GM21529 (cell line): ENCODE measurements around the gene BAZ2B.
"Not testable (repeated sequence)": the region's sequence is repeated elsewhere in the genome, so short reads cannot be mapped to it uniquely, and the experiment has no call there.

Experiments used
- ATAC-seq: cut with Tn5 transposase; IDR thresholded peaks from one replicate; pipeline ENCODE4 v1.9.1; 2021; ENCODE audit not compliant: unreplicated experiment

BAZ2B gene

GRCh38 chr2:159616286-159616701 is at the start of gene BAZ2B:
Gene BAZ2B, minus strand, starts transcription at chr2:159616548. Its CDS starts 137,829 bp downstream, at chr2:159478719.
- ATAC-seq, result peak; percentile 38

- ATAC-seq, result no peak
Observed at GRCh38 chr2:159661286-159661685, 44.9 kb upstream of the BAZ2B start.

GRCh38 chr2:159658881-159659873 is 42.8 kb upstream of the BAZ2B start:
- ATAC-seq, result no peak

- ATAC-seq, result no peak
Observed at GRCh38 chr2:159653962-159654361, 37.6 kb upstream of the BAZ2B start.

- ATAC-seq, result no peak
Observed at GRCh38 chr2:159651884-159652283, 35.5 kb upstream of the BAZ2B start.

GRCh38 chr2:159650574-159650973 is 34.2 kb upstream of the BAZ2B start:
- no peak for ATAC-seq

- ATAC-seq, result no peak
Observed at GRCh38 chr2:159648643-159649042, 32.3 kb upstream of the BAZ2B start.

- ATAC-seq, result no peak
Observed at GRCh38 chr2:159647667-159648066, 31.3 kb upstream of the BAZ2B start.

GRCh38 chr2:159640176-159640575 is 23.8 kb upstream of the BAZ2B start:
- ATAC-seq, result no peak

- ATAC-seq, result no peak
Observed at GRCh38 chr2:159639712-159640111, 23.4 kb upstream of the BAZ2B start.

GRCh38 chr2:159639071-159639470 is 22.7 kb upstream of the BAZ2B start:
- ATAC-seq, result no peak

- ATAC-seq, result no peak
Observed at GRCh38 chr2:159637988-159638501, 21.7 kb upstream of the BAZ2B start.

- ATAC-seq, result no peak
Observed at GRCh38 chr2:159637240-159637639, 20.9 kb upstream of the BAZ2B start.

- no peak for ATAC-seq
Observed at GRCh38 chr2:159635006-159635789, 18.9 kb upstream of the BAZ2B start.

- ATAC-seq, result no peak
Observed at GRCh38 chr2:159633219-159633618, 16.9 kb upstream of the BAZ2B start.

GRCh38 chr2:159625628-159626027 is 9.3 kb upstream of the BAZ2B start:
- not testable (repeated sequence) for ATAC-seq

- ATAC-seq, result no peak
Observed at GRCh38 chr2:159623436-159623835, 7.1 kb upstream of the BAZ2B start.

GRCh38 chr2:159622966-159623365 is 6.6 kb upstream of the BAZ2B start:
- ATAC-seq, result no peak

GRCh38 chr2:159620796-159621195 is 4.4 kb upstream of the BAZ2B start:
- ATAC-seq, result no peak

GRCh38 chr2:159617646-159618045 is 1.3 kb upstream of the BAZ2B start:
- ATAC-seq, result no peak

- ATAC-seq, result no peak
Observed at GRCh38 chr2:159617100-159617499, 752 bp upstream of the BAZ2B start.
